GM23338 (cell line): Measurements from ENCODE around the gene SMG7. TPM values are rescaled to one million over a fixed set of nuclear protein-coding genes. Genes with fewer than 3 reads are reported as not detected.

Source experiments
- ATAC-seq: fragments of 200-7000 bp; cut with Tn5 transposase; 3 replicates; pipeline ENCODE4 v1.9.1; 2020
- DNase-seq: peaks from one replicate; pipeline ENCODE4 v3.0.0-alpha.2; 2015; ENCODE audit warnings: low spot score
- H2AFZ ChIP-seq: fragments of 200-600 bp; sonication (generic); 2 replicates; pipeline ENCODE4 v1.8.0; 2016; ENCODE audit warnings: antibody characterized with exemption, mild to moderate bottlenecking, moderate library complexity
- H3F3A ChIP-seq: fragments of 200-600 bp; sonication (generic); replicated peaks from 2 replicates; pipeline ENCODE4 v1.8.0; 2017; ENCODE audit warnings: antibody characterized with exemption, mixed run types, low read depth
- H3K27ac ChIP-seq: fragments of 200-600 bp; sonication (generic); 2 replicates; pipeline ENCODE4 v1.6.1; 2016; ENCODE audit warnings: low read depth
- H3K27me3 ChIP-seq: fragments of 200-600 bp; sonication (generic); 2 replicates; pipeline ENCODE4 v1.8.0; 2016; ENCODE audit warnings: mild to moderate bottlenecking, mixed run types, moderate library complexity; ENCODE audit not compliant: insufficient read depth
- H3K36me3 ChIP-seq: fragments of 200-600 bp; sonication (generic); 2 replicates; pipeline ENCODE4 v1.8.0; 2016; ENCODE audit warnings: mild to moderate bottlenecking; ENCODE audit not compliant: insufficient read depth
- H3K4me1 ChIP-seq: fragments of 200-600 bp; sonication (generic); 2 replicates; pipeline ENCODE4 v1.8.0; 2016; ENCODE audit warnings: mild to moderate bottlenecking, moderate library complexity; ENCODE audit not compliant: insufficient read depth
- H3K4me2 ChIP-seq: fragments of 200-600 bp; sonication (generic); 2 replicates; pipeline ENCODE4 v1.7.1; 2017; ENCODE audit warnings: mixed run types
- H3K4me3 ChIP-seq: fragments of 200-600 bp; sonication (generic); 2 replicates; pipeline ENCODE4 v1.6.1; 2016; ENCODE audit warnings: mixed run types
- H3K79me2 ChIP-seq: fragments of 200-600 bp; sonication (generic); replicated peaks from 2 replicates; pipeline ENCODE4 v1.8.0; 2017; ENCODE audit warnings: mild to moderate bottlenecking; ENCODE audit not compliant: insufficient read depth
- H3K9me2 ChIP-seq: fragments of 200-600 bp; sonication (generic); 2 replicates; pipeline ENCODE4 v1.8.0; 2017; ENCODE audit not compliant: insufficient read depth
- H4K20me1 ChIP-seq: fragments of 200-600 bp; sonication (generic); replicated peaks from 2 replicates; pipeline ENCODE4 v1.8.0; 2017; ENCODE audit warnings: mild to moderate bottlenecking; ENCODE audit not compliant: insufficient read depth
- H3K27ac Mint-ChIP-seq: 2 replicates; pipeline ENCODE4 v1.8.0; 2020; ENCODE audit warnings: inconsistent platforms, mild to moderate bottlenecking, moderate library complexity, mixed read lengths
- H3K27me3 Mint-ChIP-seq: 3 replicates; pipeline ENCODE4 v1.8.0; 2022; ENCODE audit warnings: low read depth, mild to moderate bottlenecking, moderate library complexity, mixed read lengths, inconsistent platforms; ENCODE audit not compliant: insufficient read depth, poor library complexity
- H3K36me3 Mint-ChIP-seq: 3 replicates; pipeline ENCODE4 v1.8.0; 2021; ENCODE audit warnings: low read depth, mild to moderate bottlenecking, inconsistent platforms, moderate library complexity, mixed read lengths
- H3K4me1 Mint-ChIP-seq: 3 replicates; pipeline ENCODE4 v1.8.0; 2020; ENCODE audit warnings: mild to moderate bottlenecking, inconsistent platforms, mixed read lengths
- H3K4me3 Mint-ChIP-seq: 3 replicates; pipeline ENCODE4 v1.8.0; 2021; ENCODE audit warnings: moderate library complexity, mild to moderate bottlenecking, inconsistent platforms, mixed read lengths
- H3K9me3 Mint-ChIP-seq: 3 replicates; pipeline ENCODE4 v1.8.0; 2020; ENCODE audit warnings: moderate library complexity, mild to moderate bottlenecking, inconsistent platforms, mixed read lengths
- CREB1 ChIP-seq: fragments of 250-450 bp; sonication (Bioruptor Pico); IDR thresholded peaks from 2 replicates; pipeline ENCODE4 v1.5.0; 2020; ENCODE audit warnings: low read depth, mild to moderate bottlenecking, moderate library complexity
- CTCF ChIP-seq, 2 experiments: fragments of 200-600 bp in 1 of 2; sonication (generic) in 1 of 2; conservative IDR thresholded peaks; 2 replicates each; pipeline versions ENCODE4 v1.5.1 to v1.6.1; 2016 to 2017; ENCODE audit warnings: antibody characterized with exemption in 2 of 2, low read depth in 2 of 2, mild to moderate bottlenecking in 2 of 2, moderate library complexity in 1 of 2
- ETS1 ChIP-seq: IDR thresholded peaks from 2 replicates; pipeline ENCODE4 v1.6.1; 2016; ENCODE audit warnings: antibody characterized with exemption
- EZH2 ChIP-seq: fragments of 200-600 bp; sonication (generic); IDR thresholded peaks from one replicate; pipeline ENCODE4 v1.8.0; 2017; ENCODE audit warnings: antibody characterized with exemption, mild to moderate bottlenecking, low read depth; ENCODE audit not compliant: unreplicated experiment
- EZH2phosphoT487 ChIP-seq: fragments of 200-600 bp; sonication (generic); IDR thresholded peaks from one replicate; pipeline ENCODE4 v1.8.1; 2018; ENCODE audit warnings: antibody characterized with exemption; ENCODE audit not compliant: unreplicated experiment
- JUNB ChIP-seq: IDR thresholded peaks from one replicate; pipeline ENCODE4 v1.6.1; 2016; ENCODE audit warnings: antibody characterized with exemption; ENCODE audit not compliant: unreplicated experiment
- NANOG ChIP-seq: IDR thresholded peaks from 2 replicates; pipeline ENCODE4 v1.6.1; 2016; ENCODE audit warnings: antibody characterized with exemption, borderline replicate concordance
- POLR2AphosphoS5 ChIP-seq: IDR thresholded peaks from 2 replicates; pipeline ENCODE4 v1.6.1; 2016; ENCODE audit warnings: antibody characterized with exemption, low read depth
- REST ChIP-seq: IDR thresholded peaks from one replicate; pipeline ENCODE4 v1.6.1; 2018; ENCODE audit warnings: antibody characterized with exemption; ENCODE audit not compliant: unreplicated experiment
- STAT1 ChIP-seq: IDR thresholded peaks from one replicate; pipeline ENCODE4 v1.6.1; 2016; ENCODE audit warnings: antibody characterized with exemption; ENCODE audit not compliant: unreplicated experiment
- ZNF114 ChIP-seq: fragments of 250-450 bp; sonication (Bioruptor Pico); IDR thresholded peaks from 2 replicates; pipeline ENCODE4 v1.5.0; 2020; ENCODE audit warnings: mild to moderate bottlenecking, moderate library complexity
- ZNF331 ChIP-seq: fragments of 250-450 bp; sonication (Bioruptor Pico); IDR thresholded peaks from 2 replicates; pipeline ENCODE4 v1.5.0; 2020; ENCODE audit warnings: low read depth, mild to moderate bottlenecking, moderate library complexity
- ZNF462 ChIP-seq: fragments of 250-450 bp; sonication (Bioruptor Pico); IDR thresholded peaks from 2 replicates; pipeline ENCODE4 v1.5.0; 2020; ENCODE audit warnings: mild to moderate bottlenecking, moderate library complexity
- polyA plus RNA-seq: library from polyadenylated mRNA; unstranded; fragments of >200 nt; fragmentation: Nextera tagmentation; extraction: Ambion mirVana; gene quantifications from 2 replicates; pipeline ENCODE4 v1.2.1, GENCODE V29; 2016
- total RNA-seq: library from RNA; depleted of rRNA; stranded (reverse); fragments of >200 nt; shearing (Covaris generic); gene quantifications from 2 replicates; pipeline ENCODE4 v1.2.3, GENCODE V29; 2014

Gene SMG7
- total and polyA plus RNA-seq, 2 experiments from 2014 or later = 33.0 to 79.4 TPM

- H3K27ac Mint-ChIP-seq = no peak overlapping the region
- H3K9me3 Mint-ChIP-seq = no peaks in the 10 kb centered on the region
- Histone ChIP-seq H3K9me2 (no peaks in the 10 kb centered on the region), H3K27me3 (no peaks in the 10 kb centered on the region), H3K27ac (no peak overlapping the region), H3K79me2 (no peaks in the 10 kb centered on the region), H4K20me1 (no peaks in the 10 kb centered on the region), H3K4me2 (no peak overlapping the region), H3K4me3 (no peak overlapping the region), H2AFZ (no peak overlapping the region), H3K4me1 (no peaks in the 10 kb centered on the region), H3K36me3 (no peaks in the 10 kb centered on the region), H3F3A (no peaks in the 10 kb centered on the region)
- H3K4me3 Mint-ChIP-seq = no peak overlapping the region
- H3K4me1 Mint-ChIP-seq = no peaks in the 10 kb centered on the region
- DNase-seq (no peak), ATAC-seq (no peak)
- no peak for TF ChIP-seq ZNF331 (CRISPR knock-in tag)
- no peak for TF ChIP-seq POLR2AphosphoS5
- no peak for TF ChIP-seq CTCF (conservative IDR thresholded peaks at IDR 0.05; ENCODE audit: low read depth in 2 of 2)
- TF ChIP-seq CREB1 (CRISPR knock-in tag) = no peak
- no peak for TF ChIP-seq NANOG
- no peak for TF ChIP-seq JUNB
- no peak for TF ChIP-seq EZH2
- no peak for TF ChIP-seq ZNF462 (CRISPR knock-in tag)
- no peak for TF ChIP-seq EZH2phosphoT487
- TF ChIP-seq REST = no peak
- no peak for TF ChIP-seq STAT1
- TF ChIP-seq ZNF114 = no peak
- TF ChIP-seq ETS1 = no peak
- H3K36me3 Mint-ChIP-seq = no peaks in the 10 kb centered on the region
- H3K27me3 Mint-ChIP-seq = peaks cover 7% of the 10 kb centered on the region
Measured at GRCh38 chr1:183566026-183566425, 93.7 kb downstream of the SMG7 start.
